GM18511 (cell line): ENCODE results near the gene SRPX2.

Source experiments
- ATAC-seq: cut with Tn5 transposase; IDR thresholded peaks from one replicate; pipeline ENCODE4 v1.9.1; 2021; ENCODE audit warnings: mild to moderate bottlenecking, moderate library complexity; ENCODE audit not compliant: unreplicated experiment

Gene SRPX2

GRCh38 chrX:100649550-100650356 is 5.8 kb downstream of the SRPX2 start:
- peak; percentile 54 for ATAC-seq

- ATAC-seq: peak; percentile 54
These were observed 6.8 kb downstream of the SRPX2 start for GRCh38 chrX:100650841-100651240.

GRCh38 chrX:100652266-100652665 is 8.3 kb downstream of the SRPX2 start:
- ATAC-seq: no peak

- ATAC-seq: no peak
These were observed 10.3 kb downstream of the SRPX2 start for GRCh38 chrX:100654261-100654660.

- no peak for ATAC-seq
These were observed 15.0 kb downstream of the SRPX2 start for GRCh38 chrX:100658941-100659381.

GRCh38 chrX:100659431-100660137 is 15.6 kb downstream of the SRPX2 start:
- no peak for ATAC-seq

- ATAC-seq: no peak
These were observed 18.2 kb downstream of the SRPX2 start for GRCh38 chrX:100662170-100662569.

GRCh38 chrX:100662796-100663195 is 18.8 kb downstream of the SRPX2 start:
- ATAC-seq: no peak

GRCh38 chrX:100663642-100664041 is 19.6 kb downstream of the SRPX2 start:
- ATAC-seq: no peak

GRCh38 chrX:100672966-100673365 is 29.0 kb downstream of the SRPX2 start:
- no peak for ATAC-seq

- ATAC-seq: no peak
These were observed 29.5 kb downstream of the SRPX2 start for GRCh38 chrX:100673397-100673953.

- ATAC-seq: no peak
These were observed 30.7 kb downstream of the SRPX2 start for GRCh38 chrX:100674705-100675104.

GRCh38 chrX:100677611-100678181 is 33.7 kb downstream of the SRPX2 start:
- no peak for ATAC-seq

GRCh38 chrX:100680756-100681155 is 36.8 kb downstream of the SRPX2 start:
- ATAC-seq: no peak

- no peak for ATAC-seq
These were observed 37.6 kb downstream of the SRPX2 start for GRCh38 chrX:100681599-100681998.

GRCh38 chrX:100682939-100683338 is 38.9 kb downstream of the SRPX2 start:
- no peak for ATAC-seq

- peak; percentile 63 for ATAC-seq
These were observed 41.4 kb downstream of the SRPX2 start for GRCh38 chrX:100685284-100685996.

- no peak for ATAC-seq
These were observed 42.0 kb downstream of the SRPX2 start for GRCh38 chrX:100685997-100686305.

GRCh38 chrX:100687128-100687527 is 43.1 kb downstream of the SRPX2 start:
- peak; percentile 63 for ATAC-seq

GRCh38 chrX:100687546-100687945 is 43.5 kb downstream of the SRPX2 start:
- peak; percentile 82 for ATAC-seq

GRCh38 chrX:100695302-100695701 is 51.3 kb downstream of the SRPX2 start:
- ATAC-seq: no peak
